Prostate gland (tissue), 2 donors: ENCODE data around the gene KRT76. TPM values are rescaled to one million over a fixed set of nuclear protein-coding genes. Genes with fewer than 3 reads are reported as not detected.

Experiments used
- DNase-seq: peaks from one replicate; pipeline ENCODE4 v3.0.0-alpha.2; 2019; ENCODE audit warnings: low spot score
- H3K27ac ChIP-seq, 2 donors: fragments of 200-600 bp; sonication (generic); 2 replicates each; pipeline ENCODE4 v1.5.1; 2017 to 2019
- H3K27me3 ChIP-seq: fragments of 200-600 bp; sonication (generic); replicated peaks from 2 replicates; pipeline ENCODE4 v1.5.1; 2019; ENCODE audit not compliant: insufficient read depth
- H3K36me3 ChIP-seq, 2 donors: fragments of 200-600 bp; sonication (generic); 1 replicate in 1 of 2; 2 replicates in 1 of 2; pipeline versions ENCODE4 v1.5.1 to v1.8.1; 2017 to 2019
- H3K4me1 ChIP-seq: fragments of 200-600 bp; sonication (generic); replicated peaks from 2 replicates; pipeline ENCODE4 v1.5.1; 2019
- H3K4me3 ChIP-seq, 2 donors: fragments of 200-600 bp; sonication (generic); 2 replicates each; pipeline ENCODE4 v1.5.1; 2017 to 2019
- H3K9me3 ChIP-seq: fragments of 200-600 bp; sonication (generic); 2 replicates; pipeline ENCODE4 v1.5.1; 2017
- CTCF ChIP-seq, 4 experiments: fragments of 200-600 bp in 2 of 4; fragments of 450-650 bp in 2 of 4; sonication (generic) in 2 of 4; IDR thresholded peaks; 1 replicate in 3 of 4; 2 replicates in 1 of 4; pipeline ENCODE4 v1.5.1; 2016 to 2019; ENCODE audit warnings: antibody characterized with exemption in 4 of 4, mild to moderate bottlenecking in 2 of 4, moderate library complexity in 2 of 4
- POLR2A ChIP-seq: fragments of 450-650 bp; IDR thresholded peaks from one replicate; pipeline ENCODE4 v1.6.1; 2016; ENCODE audit warnings: antibody characterized with exemption, mild to moderate bottlenecking
- POLR2AphosphoS5 ChIP-seq: sonication (generic); formaldehyde crosslinking; IDR thresholded peaks from one replicate; pipeline ENCODE4 v1.6.1; 2017; ENCODE audit warnings: antibody characterized with exemption
- WGBS: methylation state at CpG from one replicate; pipeline ENCODE4 v1.1.5; 2018; 5-methylcytosine and 5-hydroxymethylcytosine counted together
- intact Hi-C: fragments of 100-400 bp; cut with DNase I; formaldehyde crosslinking; loops from one replicate; pipeline ENCODE4 v1.14.2; 2022
- total RNA-seq, 2 donors: library from RNA; depleted of rRNA; stranded (reverse); fragments of >200 nt; gene quantifications; one replicate each; pipeline ENCODE4 v1.1.0, GENCODE V29; 2016

Gene KRT76
- total RNA-seq, 2 donors from 2014 or later: not detected

DNA sequence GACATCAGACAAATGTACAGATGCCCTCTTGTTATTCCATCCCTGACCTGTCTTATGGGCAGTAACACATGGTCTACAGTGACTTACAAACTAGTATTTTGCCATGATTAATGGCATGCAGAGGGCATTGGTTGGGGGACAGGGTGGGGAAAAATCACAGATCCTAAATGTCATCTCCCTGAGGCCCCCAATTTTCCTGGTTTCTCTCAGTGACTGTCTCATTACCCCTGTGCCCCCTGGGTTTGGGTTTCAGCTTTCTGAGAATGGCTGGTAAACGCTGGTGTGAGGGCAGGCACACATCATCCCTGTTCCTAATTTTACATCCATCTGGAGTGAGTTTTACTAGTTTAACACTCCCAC, 10.1 kb downstream of the KRT76 start:
- Histone ChIP-seq H3K4me1 (no peaks in the 10 kb centered on the region), H3K9me3 (no peaks in the 10 kb centered on the region), H3K27ac (no peak overlapping the region), H3K27me3 (no peaks in the 10 kb centered on the region), H3K4me3 (no peak overlapping the region), H3K36me3 (no peaks in the 10 kb centered on the region)
- intact Hi-C loops: no loop called here
- TF ChIP-seq POLR2A (no peak), CTCF (IDR thresholded peaks at IDR 0.05) (no peak), POLR2AphosphoS5 (no peak)
- 92% methylated on average over 1 of the region's 1 CpG for WGBS
- DNase-seq: no peak

GRCh38 chr12:52766351-52767019, 10.7 kb downstream of the KRT76 start:
- Histone ChIP-seq H3K4me1 (no peaks in the 10 kb centered on the region), H3K4me3 (no peak overlapping the region), H3K27me3 (no peaks in the 10 kb centered on the region), H3K27ac (no peak overlapping the region), H3K9me3 (no peaks in the 10 kb centered on the region), H3K36me3 (no peaks in the 10 kb centered on the region)
- TF ChIP-seq POLR2AphosphoS5 (no peak), POLR2A (no peak), CTCF (IDR thresholded peaks at IDR 0.05) (no peak)
- intact Hi-C loops: no loop called here
- 90% methylated on average over 5 of the region's 5 CpGs for WGBS
- no peak for DNase-seq

GRCh38 chr12:52765702-52766101, 11.4 kb downstream of the KRT76 start:
- 87% methylated on average over 1 of the region's 1 CpG for WGBS
- H3K27ac ChIP-seq: no peak overlapping the region
- no peaks in the 10 kb centered on the region for H3K27me3 ChIP-seq
- no peaks in the 10 kb centered on the region for H3K4me1 ChIP-seq
- DNase-seq: no peak
- no peaks in the 10 kb centered on the region for H3K9me3 ChIP-seq
- TF ChIP-seq CTCF (IDR thresholded peaks at IDR 0.05) (no peak), POLR2AphosphoS5 (no peak), POLR2A (no peak)
- H3K4me3 ChIP-seq: no peak overlapping the region
- intact Hi-C loops: no loop called here
- no peaks in the 10 kb centered on the region for H3K36me3 ChIP-seq

DNA sequence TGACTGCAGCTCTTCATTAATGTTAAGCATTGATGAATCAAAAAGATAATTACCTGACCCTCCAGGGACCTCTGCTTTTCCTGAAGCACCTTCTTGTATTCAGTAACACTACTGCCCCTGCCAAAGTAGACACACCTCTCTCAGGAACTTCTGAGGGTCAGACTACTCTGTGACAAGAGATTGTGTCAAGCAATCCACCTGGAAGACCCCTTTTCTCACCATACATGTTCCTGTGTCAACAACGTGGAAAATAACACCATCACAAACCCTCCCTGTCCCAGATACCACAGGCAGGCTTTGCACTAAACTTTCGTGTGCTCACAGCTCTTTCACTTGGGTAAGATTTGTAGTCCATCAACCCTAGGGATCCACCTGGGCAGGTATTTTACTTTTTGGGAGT, 13.2 kb downstream of the KRT76 start:
- intact Hi-C loops: no loop called here

More for the DNA sequence above, 13.2 kb downstream of the KRT76 start:
- WGBS: 84% methylated on average over 2 of the region's 2 CpGs
- Histone ChIP-seq H3K27ac (no peak overlapping the region), H3K27me3 (no peaks in the 10 kb centered on the region), H3K4me3 (no peak overlapping the region), H3K9me3 (no peaks in the 10 kb centered on the region), H3K36me3 (no peaks in the 10 kb centered on the region), H3K4me1 (no peaks in the 10 kb centered on the region)
- no peak for DNase-seq
- TF ChIP-seq POLR2AphosphoS5 (no peak), CTCF (IDR thresholded peaks at IDR 0.05) (no peak), POLR2A (no peak)
